H9 (cell line): ENCODE data around the gene HMGA1. TPM values are rescaled to one million over a fixed set of nuclear protein-coding genes. Genes with fewer than 3 reads are reported as not detected.

Experiments
- DNase-seq: peaks from one replicate; pipeline ENCODE4 v3.0.0-alpha.2; 2017
- H2AFZ ChIP-seq: one replicate; pipeline ENCODE4 v1.6.1; 2013; ENCODE audit warnings: mild to moderate bottlenecking, low read length, control low read depth, moderate library complexity
- H2AK5ac ChIP-seq: 2 replicates; pipeline ENCODE4 v1.6.1; 2013; ENCODE audit warnings: low read length, control low read depth, mixed read lengths; ENCODE audit not compliant: insufficient read length
- H2BK120ac ChIP-seq: one replicate; pipeline ENCODE4 v1.6.1; 2013; ENCODE audit warnings: low read depth, mild to moderate bottlenecking, low read length, control low read depth, inconsistent platforms; ENCODE audit not compliant: poor library complexity, severe bottlenecking
- H2BK12ac ChIP-seq: 2 replicates; pipeline ENCODE4 v1.6.1; 2013; ENCODE audit warnings: low read length, control low read depth, mixed read lengths, low read depth; ENCODE audit not compliant: insufficient read length
- H2BK15ac ChIP-seq: 2 replicates; pipeline ENCODE4 v1.6.1; 2013; ENCODE audit warnings: low read depth, low read length, control low read depth
- H2BK20ac ChIP-seq: one replicate; pipeline ENCODE4 v1.6.1; 2013; ENCODE audit warnings: low read depth, mild to moderate bottlenecking, low read length, control low read depth, inconsistent platforms; ENCODE audit not compliant: poor library complexity, severe bottlenecking
- H2BK5ac ChIP-seq: 2 replicates; pipeline ENCODE4 v1.6.1; 2013; ENCODE audit warnings: low read length, control low read depth, mixed read lengths; ENCODE audit not compliant: insufficient read length
- H3K14ac ChIP-seq: 2 replicates; pipeline ENCODE4 v1.6.1; 2013; ENCODE audit warnings: low read length, control low read depth; ENCODE audit not compliant: insufficient read depth
- H3K18ac ChIP-seq: 2 replicates; pipeline ENCODE4 v1.6.1; 2013; ENCODE audit warnings: low read depth, mild to moderate bottlenecking, mixed read lengths, low read length, control low read depth; ENCODE audit not compliant: insufficient read length
- H3K23ac ChIP-seq: 2 replicates; pipeline ENCODE4 v1.6.1; 2013; ENCODE audit warnings: low read length, control low read depth, mixed read lengths, low read depth; ENCODE audit not compliant: insufficient read length
- H3K23me2 ChIP-seq: 2 replicates; pipeline ENCODE4 v1.6.1; 2013; ENCODE audit warnings: low read depth, mild to moderate bottlenecking, mixed read lengths, low read length, control low read depth; ENCODE audit not compliant: insufficient read length, poor library complexity, severe bottlenecking
- H3K27ac ChIP-seq: 2 replicates; pipeline ENCODE4 v1.5.1; 2013; ENCODE audit warnings: low read length, control low read depth, mixed read lengths, low read depth; ENCODE audit not compliant: insufficient read length
- H3K27me3 ChIP-seq: 2 replicates; pipeline ENCODE4 v1.6.1; 2013; ENCODE audit warnings: low read length, control low read depth, inconsistent platforms; ENCODE audit not compliant: insufficient read depth
- H3K4ac ChIP-seq: 2 replicates; pipeline ENCODE4 v1.6.1; 2013; ENCODE audit warnings: low read depth, mild to moderate bottlenecking, control low read depth, inconsistent platforms, low read length, moderate library complexity
- H3K4me1 ChIP-seq: 2 replicates; pipeline ENCODE4 v1.6.1; 2013; ENCODE audit warnings: low read length, control low read depth, inconsistent platforms; ENCODE audit not compliant: insufficient read depth
- H3K4me2 ChIP-seq: 2 replicates; pipeline ENCODE4 v1.6.1; 2013; ENCODE audit warnings: low read length, control low read depth, mixed read lengths; ENCODE audit not compliant: insufficient read length, insufficient read depth
- H3K56ac ChIP-seq: 2 replicates; pipeline ENCODE4 v1.6.1; 2013; ENCODE audit warnings: low read depth, mild to moderate bottlenecking, mixed read lengths, low read length, control low read depth; ENCODE audit not compliant: insufficient read length
- H3K79me1 ChIP-seq: 2 replicates; pipeline ENCODE4 v1.6.1; 2013; ENCODE audit warnings: low read depth, mild to moderate bottlenecking, moderate library complexity, low read length, control low read depth, inconsistent platforms; ENCODE audit not compliant: insufficient read depth, poor library complexity, severe bottlenecking
- H3K79me2 ChIP-seq: 2 replicates; pipeline ENCODE4 v1.6.1; 2013; ENCODE audit warnings: low read length, control low read depth, inconsistent platforms; ENCODE audit not compliant: insufficient read depth
- H3K9ac ChIP-seq: 2 replicates; pipeline ENCODE4 v1.6.1; 2013; ENCODE audit warnings: low read length, control low read depth, mixed read lengths; ENCODE audit not compliant: insufficient read length; ENCODE audit errors: extremely low read depth
- H3K9me3 ChIP-seq: one replicate; pipeline ENCODE4 v1.6.1; 2013; ENCODE audit warnings: low read depth, low read length, inconsistent platforms; ENCODE audit not compliant: control insufficient read depth
- H3T11ph ChIP-seq: one replicate; pipeline ENCODE4 v1.6.1; 2013; ENCODE audit warnings: mild to moderate bottlenecking, low read length, control low read depth, inconsistent platforms
- H4K20me1 ChIP-seq: one replicate; pipeline ENCODE4 v1.6.1; 2013; ENCODE audit not compliant: control insufficient read depth, insufficient read length, insufficient read depth
- H4K5ac ChIP-seq: 2 replicates; pipeline ENCODE4 v1.6.1; 2013; ENCODE audit warnings: low read depth, mild to moderate bottlenecking, mixed read lengths, low read length, control low read depth; ENCODE audit not compliant: insufficient read length
- H4K8ac ChIP-seq: replicated peaks from 2 replicates; pipeline ENCODE4 v1.6.1; 2013; ENCODE audit warnings: low read length, control low read depth, mixed read lengths, low read depth; ENCODE audit not compliant: insufficient read length
- H4K91ac ChIP-seq: 2 replicates; pipeline ENCODE4 v1.6.1; 2013; ENCODE audit warnings: low read depth, mild to moderate bottlenecking, moderate library complexity, mixed read lengths, low read length, control low read depth; ENCODE audit not compliant: insufficient read length
- H3K27ac Mint-ChIP-seq, 3 experiments: 2 replicates in 2 of 3; 3 replicates in 1 of 3; pipeline ENCODE4 v1.8.0; 2020 to 2021; ENCODE audit warnings: mixed read lengths in 3 of 3, mild to moderate bottlenecking in 1 of 3, moderate library complexity in 1 of 3
- H3K27me3 Mint-ChIP-seq: 2 replicates; pipeline ENCODE4 v1.8.0; 2021; ENCODE audit warnings: low read depth, mild to moderate bottlenecking, moderate library complexity, mixed read lengths
- H3K36me3 Mint-ChIP-seq, 3 experiments: 2 replicates in 2 of 3; 3 replicates in 1 of 3; pipeline ENCODE4 v1.8.0; 2020 to 2021; ENCODE audit warnings: low read depth in 3 of 3, mixed read lengths in 3 of 3; ENCODE audit not compliant: insufficient read depth in 1 of 3
- H3K4me1 Mint-ChIP-seq, 2 experiments: 2 replicates each; pipeline ENCODE4 v1.8.0; 2020; ENCODE audit warnings: mixed read lengths in 2 of 2
- H3K4me3 Mint-ChIP-seq, 2 experiments: 2 replicates in 1 of 2; 3 replicates in 1 of 2; pipeline ENCODE4 v1.8.0; 2020 to 2021; ENCODE audit warnings: mild to moderate bottlenecking in 2 of 2, mixed read lengths in 2 of 2, moderate library complexity in 1 of 2
- H3K9me3 Mint-ChIP-seq, 2 experiments: 2 replicates in 1 of 2; 3 replicates in 1 of 2; pipeline ENCODE4 v1.8.0; 2020; ENCODE audit warnings: mild to moderate bottlenecking in 2 of 2, mixed read lengths in 2 of 2, moderate library complexity in 1 of 2
- WGBS: extraction: QIAGEN DNeasy Blood & Tissue Kit; methylation state at CpG from one replicate; pipeline ENCODE4 v1.1.7; 2013; ENCODE audit warnings: missing lambda C conversion rate, low lambda C conversion rate, mixed read lengths; ENCODE audit not compliant: insufficient read length; ENCODE audit errors: extremely low coverage; 5-methylcytosine and 5-hydroxymethylcytosine counted together
- total RNA-seq: library from RNA; stranded (reverse); gene quantifications from 2 replicates; pipeline ENCODE4 v1.2.1, GENCODE V29; 2021
- TF ChIP-seq, protein P1 (sequence below): fragments of 200-600 bp; sonication (generic); conservative IDR thresholded peaks from 3 replicates; pipeline ENCODE4 v1.8.0; 2021; ENCODE audit warnings: antibody characterized with exemption, mild to moderate bottlenecking

Gene HMGA1
- total RNA-seq, 1 experiment from 2014 or later: 2,116 TPM

DNA sequence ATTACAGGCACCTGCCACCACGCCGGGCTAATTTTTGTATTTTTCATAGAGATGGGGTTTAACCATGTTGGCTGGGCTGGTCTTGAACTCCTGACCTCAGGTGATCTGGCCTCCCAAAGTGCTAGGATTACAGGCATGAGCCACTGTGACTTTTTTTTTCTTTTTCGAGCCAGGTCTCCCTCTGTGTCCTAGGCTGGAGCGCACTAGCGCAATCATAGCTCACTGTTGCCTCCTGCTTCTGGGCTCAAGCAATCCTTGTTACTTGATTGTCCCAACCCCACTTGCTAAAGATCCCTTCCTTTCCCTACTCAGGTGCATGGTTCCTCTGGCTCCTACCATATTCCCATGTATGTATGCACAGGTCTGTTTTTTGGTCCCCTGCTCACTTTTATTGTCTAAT lies 39.5 kb downstream of the HMGA1 start:
- no peaks in the 10 kb centered on the region for H3K79me2 ChIP-seq
- no peak overlapping the region for H3K18ac ChIP-seq
- H2BK15ac ChIP-seq: no peak overlapping the region
- no peak overlapping the region for H3K4ac ChIP-seq
- H3K79me1 ChIP-seq: no peaks in the 10 kb centered on the region
- no peak overlapping the region for H3T11ph ChIP-seq
- H2BK120ac ChIP-seq: no peak overlapping the region
- H3K56ac ChIP-seq: no peak overlapping the region
- H3K23ac ChIP-seq: no peak overlapping the region
- no CpG with 5 or more reads among the region's 5 CpGs for WGBS
- no peak overlapping the region for H2BK12ac ChIP-seq
- no peak overlapping the region for H3K14ac ChIP-seq
- no peak overlapping the region for H4K8ac ChIP-seq
- Mint-ChIP-seq H3K4me1 (peaks cover 5 to 14% of the 10 kb centered on the region in 2 experiments), H3K27ac (peak overlapping the region in 1 of 3 experiments; percentile 31; a peak in 2 of 7 replicates), H3K27me3 (no peaks in the 10 kb centered on the region), H3K9me3 (no peaks in the 10 kb centered on the region), H3K4me3 (no peak overlapping the region), H3K36me3 (peaks cover 0 to 7% (median 0%) of the 10 kb centered on the region in 3 experiments; a peak in 1 of 7 replicates)
- H3K23me2 ChIP-seq: no peaks in the 10 kb centered on the region
- DNase-seq: no peak
- no peak overlapping the region for H2AK5ac ChIP-seq
- no peak overlapping the region for H4K5ac ChIP-seq
- H3K9ac ChIP-seq: no peak overlapping the region
- TF ChIP-seq, protein P1, sequence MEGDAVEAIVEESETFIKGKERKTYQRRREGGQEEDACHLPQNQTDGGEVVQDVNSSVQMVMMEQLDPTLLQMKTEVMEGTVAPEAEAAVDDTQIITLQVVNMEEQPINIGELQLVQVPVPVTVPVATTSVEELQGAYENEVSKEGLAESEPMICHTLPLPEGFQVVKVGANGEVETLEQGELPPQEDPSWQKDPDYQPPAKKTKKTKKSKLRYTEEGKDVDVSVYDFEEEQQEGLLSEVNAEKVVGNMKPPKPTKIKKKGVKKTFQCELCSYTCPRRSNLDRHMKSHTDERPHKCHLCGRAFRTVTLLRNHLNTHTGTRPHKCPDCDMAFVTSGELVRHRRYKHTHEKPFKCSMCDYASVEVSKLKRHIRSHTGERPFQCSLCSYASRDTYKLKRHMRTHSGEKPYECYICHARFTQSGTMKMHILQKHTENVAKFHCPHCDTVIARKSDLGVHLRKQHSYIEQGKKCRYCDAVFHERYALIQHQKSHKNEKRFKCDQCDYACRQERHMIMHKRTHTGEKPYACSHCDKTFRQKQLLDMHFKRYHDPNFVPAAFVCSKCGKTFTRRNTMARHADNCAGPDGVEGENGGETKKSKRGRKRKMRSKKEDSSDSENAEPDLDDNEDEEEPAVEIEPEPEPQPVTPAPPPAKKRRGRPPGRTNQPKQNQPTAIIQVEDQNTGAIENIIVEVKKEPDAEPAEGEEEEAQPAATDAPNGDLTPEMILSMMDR: no peak
- no peak overlapping the region for H2AFZ ChIP-seq
- H3K4me2 ChIP-seq: no peak overlapping the region
- H4K20me1 ChIP-seq: no peaks in the 10 kb centered on the region
- H3K27me3 ChIP-seq: no peaks in the 10 kb centered on the region
- no peaks in the 10 kb centered on the region for H3K4me1 ChIP-seq
- no peak overlapping the region for H3K27ac ChIP-seq
- no peak overlapping the region for H2BK5ac ChIP-seq
- H4K91ac ChIP-seq: no peak overlapping the region
- no peak overlapping the region for H2BK20ac ChIP-seq
- no peaks in the 10 kb centered on the region for H3K9me3 ChIP-seq
